ENCODE measurements around the gene LRP1-AS.

Gene LRP1-AS

GRCh38 chr12:57188090-57188425 is 40.6 kb upstream of the LRP1-AS start:
- Histone ChIP-seq H3K9me3 (no peaks in the 10 kb centered on the region), H3K27me3 (no peaks in the 10 kb centered on the region), H3K4me1 (no peaks in the 10 kb centered on the region), H3K27ac (no peak overlapping the region), H3K36me3 (peaks cover 95 to 100% (median 99%) of the 10 kb centered on the region in 3 donors), H3K4me3 (no peak overlapping the region)
- TF ChIP-seq, protein P1, sequence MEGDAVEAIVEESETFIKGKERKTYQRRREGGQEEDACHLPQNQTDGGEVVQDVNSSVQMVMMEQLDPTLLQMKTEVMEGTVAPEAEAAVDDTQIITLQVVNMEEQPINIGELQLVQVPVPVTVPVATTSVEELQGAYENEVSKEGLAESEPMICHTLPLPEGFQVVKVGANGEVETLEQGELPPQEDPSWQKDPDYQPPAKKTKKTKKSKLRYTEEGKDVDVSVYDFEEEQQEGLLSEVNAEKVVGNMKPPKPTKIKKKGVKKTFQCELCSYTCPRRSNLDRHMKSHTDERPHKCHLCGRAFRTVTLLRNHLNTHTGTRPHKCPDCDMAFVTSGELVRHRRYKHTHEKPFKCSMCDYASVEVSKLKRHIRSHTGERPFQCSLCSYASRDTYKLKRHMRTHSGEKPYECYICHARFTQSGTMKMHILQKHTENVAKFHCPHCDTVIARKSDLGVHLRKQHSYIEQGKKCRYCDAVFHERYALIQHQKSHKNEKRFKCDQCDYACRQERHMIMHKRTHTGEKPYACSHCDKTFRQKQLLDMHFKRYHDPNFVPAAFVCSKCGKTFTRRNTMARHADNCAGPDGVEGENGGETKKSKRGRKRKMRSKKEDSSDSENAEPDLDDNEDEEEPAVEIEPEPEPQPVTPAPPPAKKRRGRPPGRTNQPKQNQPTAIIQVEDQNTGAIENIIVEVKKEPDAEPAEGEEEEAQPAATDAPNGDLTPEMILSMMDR (IDR thresholded peaks at IDR 0.05), result no peak
- DNase-seq, result no peak
- intact Hi-C loops (cut with DNase I; ENCODE audit: low total_unique reads), result no loop called here

- intact Hi-C loops (cut with DNase I; ENCODE audit: low total_unique reads), result no loop called here
These were observed 40.0 kb upstream of the LRP1-AS start for GRCh38 chr12:57187222-57188089.

DNA sequence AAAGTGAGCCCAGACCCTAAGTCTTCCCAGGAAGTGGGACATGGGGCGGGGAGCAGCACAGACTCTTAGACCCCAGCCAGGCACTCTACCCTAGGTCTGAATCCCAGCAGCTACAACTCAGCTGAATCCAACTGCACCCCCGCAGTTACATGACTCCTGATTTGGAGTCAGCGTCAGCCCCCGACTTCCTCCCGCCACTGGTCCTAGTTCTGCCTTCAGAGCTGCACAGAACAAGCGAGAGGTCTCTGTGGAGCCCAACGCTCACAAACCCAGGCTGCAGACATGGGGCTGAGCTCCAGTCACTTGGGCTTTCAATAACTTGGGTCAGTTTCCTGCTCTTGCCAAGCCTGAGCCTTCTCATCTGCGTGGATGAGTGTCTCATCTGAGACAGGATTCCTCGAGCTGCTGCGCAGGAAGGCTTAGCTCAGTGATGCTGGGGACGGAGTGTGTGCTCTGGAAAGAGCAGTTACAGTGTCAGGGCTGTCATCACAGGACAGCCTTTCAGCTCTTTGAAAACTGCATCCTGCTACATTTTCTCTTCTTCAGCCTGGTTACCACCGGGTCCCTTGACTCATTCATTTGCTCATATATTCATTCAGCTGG is 38.6 kb upstream of the LRP1-AS start:
- DNase-seq, result no peak
- Histone ChIP-seq H3K27me3 (no peaks in the 10 kb centered on the region), H3K9me3 (no peaks in the 10 kb centered on the region), H3K36me3 (peaks cover 81 to 92% (median 91%) of the 10 kb centered on the region in 3 donors), H3K4me1 (no peaks in the 10 kb centered on the region), H3K4me3 (no peak overlapping the region), H3K27ac (no peak overlapping the region)
- TF ChIP-seq, protein P1 (IDR thresholded peaks at IDR 0.05), result no peak
- intact Hi-C loops (cut with DNase I; ENCODE audit: low total_unique reads), result no loop called here

More at GRCh38 chr12:57187222-57188089, 40.0 kb upstream of the LRP1-AS start:
- DNase-seq, result no peak
- H3K36me3 ChIP-seq, result peaks cover 89 to 95% (median 93%) of the 10 kb centered on the region in 3 donors
- no peak overlapping the region for H3K27ac ChIP-seq
- no peaks in the 10 kb centered on the region for H3K27me3 ChIP-seq
- no peaks in the 10 kb centered on the region for H3K4me1 ChIP-seq
- TF ChIP-seq, protein P1 (IDR thresholded peaks at IDR 0.05), result no peak
- H3K9me3 ChIP-seq, result no peaks in the 10 kb centered on the region
- H3K4me3 ChIP-seq, result no peak overlapping the region

- Histone ChIP-seq H3K4me1 (no peaks in the 10 kb centered on the region), H3K4me3 (no peak overlapping the region), H3K27me3 (no peaks in the 10 kb centered on the region), H3K36me3 (peaks cover 81 to 92% (median 91%) of the 10 kb centered on the region in 3 donors), H3K27ac (no peak overlapping the region), H3K9me3 (no peaks in the 10 kb centered on the region)
- TF ChIP-seq, protein P1 (IDR thresholded peaks at IDR 0.05), result no peak
- DNase-seq, result no peak
- intact Hi-C loops (cut with DNase I; ENCODE audit: low total_unique reads), result no loop called here
These were observed 38.0 kb upstream of the LRP1-AS start for GRCh38 chr12:57185403-57185802.

GRCh38 chr12:57183939-57184725 is 36.7 kb upstream of the LRP1-AS start:
- TF ChIP-seq, protein P1 (IDR thresholded peaks at IDR 0.05), result no peak
- H3K27me3 ChIP-seq, result no peaks in the 10 kb centered on the region
- no peaks in the 10 kb centered on the region for H3K4me1 ChIP-seq
- H3K36me3 ChIP-seq, result peaks cover 82 to 92% (median 91%) of the 10 kb centered on the region in 3 donors
- H3K9me3 ChIP-seq, result no peaks in the 10 kb centered on the region
- intact Hi-C loops (cut with DNase I; ENCODE audit: low total_unique reads), result loop anchor here (2.0 to 5.0 kb wide), 2 partner anchors 59 to 112 kb away; no protein-coding TSS in a partner anchor
- H3K27ac ChIP-seq, result no peak overlapping the region
- H3K4me3 ChIP-seq, result no peak overlapping the region
- no peak for DNase-seq
